Measurements from ENCODE around the gene MAP3K1. TPM values are rescaled to one million over a fixed set of nuclear protein-coding genes. Genes with fewer than 3 reads are reported as not detected.

MAP3K1 gene
- total and polyA plus RNA-seq, 12 donors, result 4.9 to 26.1 (median 15.5) TPM

DNA sequence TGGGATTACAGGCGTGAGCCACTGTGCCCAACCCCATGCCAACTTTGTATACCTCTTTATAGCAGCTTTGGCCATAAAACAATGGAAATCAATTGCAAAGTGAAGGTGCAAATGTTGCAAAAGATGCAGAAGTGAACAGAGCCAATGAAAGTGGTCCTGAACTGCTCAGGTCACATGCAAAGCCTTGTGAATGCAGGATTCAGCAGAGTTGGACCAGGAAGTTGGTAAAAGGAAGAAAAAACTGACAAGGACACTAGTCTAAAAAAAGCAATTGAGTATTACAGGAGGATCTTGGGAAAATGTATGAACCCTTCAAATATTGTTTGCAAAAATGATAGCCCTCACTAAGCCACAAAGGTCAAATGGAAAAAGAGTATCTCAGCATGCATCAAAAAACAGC lies 4.5 kb upstream of the MAP3K1 start:
- no peaks in the 10 kb centered on the region for H3K27me3 ChIP-seq
- no peaks in the 10 kb centered on the region for H3K36me3 ChIP-seq (replicated peaks in 1 of 2)
- 92 to 100% (median 97%) methylated on average over 1 of the region's 1 CpG for WGBS, 4 donors
- TF ChIP-seq POLR2A (IDR thresholded peaks at IDR 0.05), result no peak
- TF ChIP-seq, protein P1, sequence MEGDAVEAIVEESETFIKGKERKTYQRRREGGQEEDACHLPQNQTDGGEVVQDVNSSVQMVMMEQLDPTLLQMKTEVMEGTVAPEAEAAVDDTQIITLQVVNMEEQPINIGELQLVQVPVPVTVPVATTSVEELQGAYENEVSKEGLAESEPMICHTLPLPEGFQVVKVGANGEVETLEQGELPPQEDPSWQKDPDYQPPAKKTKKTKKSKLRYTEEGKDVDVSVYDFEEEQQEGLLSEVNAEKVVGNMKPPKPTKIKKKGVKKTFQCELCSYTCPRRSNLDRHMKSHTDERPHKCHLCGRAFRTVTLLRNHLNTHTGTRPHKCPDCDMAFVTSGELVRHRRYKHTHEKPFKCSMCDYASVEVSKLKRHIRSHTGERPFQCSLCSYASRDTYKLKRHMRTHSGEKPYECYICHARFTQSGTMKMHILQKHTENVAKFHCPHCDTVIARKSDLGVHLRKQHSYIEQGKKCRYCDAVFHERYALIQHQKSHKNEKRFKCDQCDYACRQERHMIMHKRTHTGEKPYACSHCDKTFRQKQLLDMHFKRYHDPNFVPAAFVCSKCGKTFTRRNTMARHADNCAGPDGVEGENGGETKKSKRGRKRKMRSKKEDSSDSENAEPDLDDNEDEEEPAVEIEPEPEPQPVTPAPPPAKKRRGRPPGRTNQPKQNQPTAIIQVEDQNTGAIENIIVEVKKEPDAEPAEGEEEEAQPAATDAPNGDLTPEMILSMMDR (IDR thresholded peaks at IDR 0.05), result no peak
- no peak overlapping the region for H3K27ac ChIP-seq
- no peak for DNase-seq
- H3K4me3 ChIP-seq, result no peak overlapping the region
- no peaks in the 10 kb centered on the region for H3K4me1 ChIP-seq (replicated peaks in 1 of 2)
- H3K9me3 ChIP-seq (replicated peaks in 1 of 3), result no peaks in the 10 kb centered on the region
- intact Hi-C loops (cut with DNase I), result no loop called here

DNA sequence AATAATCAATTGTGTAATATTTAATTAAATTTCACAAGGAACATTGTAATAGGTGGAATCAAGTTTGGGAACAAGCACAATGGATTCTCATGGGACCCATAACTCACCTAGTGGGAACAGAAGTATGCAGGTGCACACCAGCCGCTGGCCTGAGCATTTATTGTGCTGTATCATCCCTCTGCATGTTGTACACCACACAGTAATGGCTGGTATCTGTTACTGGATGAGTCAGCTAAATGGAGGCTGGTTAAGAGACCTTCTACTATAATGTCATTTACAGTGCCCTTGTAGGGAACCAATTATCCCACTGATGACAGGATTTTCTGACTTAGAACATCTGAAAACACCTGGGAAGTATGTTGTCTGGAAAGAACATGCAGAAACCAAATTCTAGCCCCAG lies 3.2 kb upstream of the MAP3K1 start:
- no peak for DNase-seq
- WGBS, 4 donors, result 67 to 85% (median 71%) methylated on average over 1 of the region's 1 CpG
- intact Hi-C loops (cut with DNase I), result no loop called here

DNA sequence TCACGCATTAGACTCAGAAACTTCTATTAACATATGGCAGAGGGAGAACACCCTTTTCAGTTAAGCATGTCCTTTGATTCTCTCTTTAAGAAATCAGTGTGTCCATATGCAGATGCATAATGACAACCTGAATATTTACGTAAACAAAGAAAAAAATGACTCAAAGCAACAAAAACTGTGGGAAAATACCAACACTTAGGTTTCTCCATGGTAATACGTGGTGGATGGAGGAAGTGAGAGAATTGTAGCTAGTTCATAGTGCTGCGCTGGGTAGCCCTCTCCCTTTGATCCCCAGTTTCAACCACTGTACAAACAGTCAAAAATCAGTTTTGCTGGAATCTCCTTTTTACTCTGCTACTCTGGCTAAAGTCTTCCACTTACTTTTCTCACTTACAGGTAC lies 2.0 kb upstream of the MAP3K1 start:
- 83 to 90% (median 86%) methylated on average over 4 of the region's 4 CpGs for WGBS, 4 donors
- Histone ChIP-seq H3K4me3 (no peak overlapping the region), H3K9me3 (replicated peaks in 1 of 3) (no peaks in the 10 kb centered on the region), H3K4me1 (replicated peaks in 1 of 2) (peaks cover 8 to 12% of the 10 kb centered on the region in 2 donors), H3K36me3 (replicated peaks in 1 of 2) (no peaks in the 10 kb centered on the region), H3K27ac (no peak overlapping the region), H3K27me3 (no peaks in the 10 kb centered on the region)
- DNase-seq, result no peak
- TF ChIP-seq, protein P1 (IDR thresholded peaks at IDR 0.05), result no peak
- no peak for TF ChIP-seq POLR2A (IDR thresholded peaks at IDR 0.05)
- intact Hi-C loops (cut with DNase I), result no loop called here

More for the DNA sequence above, 3.2 kb upstream of the MAP3K1 start:
- no peak overlapping the region for H3K4me3 ChIP-seq
- H3K36me3 ChIP-seq (replicated peaks in 1 of 2), result no peaks in the 10 kb centered on the region
- no peak overlapping the region for H3K27ac ChIP-seq
- no peaks in the 10 kb centered on the region for H3K9me3 ChIP-seq (replicated peaks in 1 of 3)
- no peaks in the 10 kb centered on the region for H3K27me3 ChIP-seq
- TF ChIP-seq, protein P1 (IDR thresholded peaks at IDR 0.05), result no peak
- TF ChIP-seq POLR2A (IDR thresholded peaks at IDR 0.05), result no peak
- H3K4me1 ChIP-seq (replicated peaks in 1 of 2), result no peaks in the 10 kb centered on the region

DNA sequence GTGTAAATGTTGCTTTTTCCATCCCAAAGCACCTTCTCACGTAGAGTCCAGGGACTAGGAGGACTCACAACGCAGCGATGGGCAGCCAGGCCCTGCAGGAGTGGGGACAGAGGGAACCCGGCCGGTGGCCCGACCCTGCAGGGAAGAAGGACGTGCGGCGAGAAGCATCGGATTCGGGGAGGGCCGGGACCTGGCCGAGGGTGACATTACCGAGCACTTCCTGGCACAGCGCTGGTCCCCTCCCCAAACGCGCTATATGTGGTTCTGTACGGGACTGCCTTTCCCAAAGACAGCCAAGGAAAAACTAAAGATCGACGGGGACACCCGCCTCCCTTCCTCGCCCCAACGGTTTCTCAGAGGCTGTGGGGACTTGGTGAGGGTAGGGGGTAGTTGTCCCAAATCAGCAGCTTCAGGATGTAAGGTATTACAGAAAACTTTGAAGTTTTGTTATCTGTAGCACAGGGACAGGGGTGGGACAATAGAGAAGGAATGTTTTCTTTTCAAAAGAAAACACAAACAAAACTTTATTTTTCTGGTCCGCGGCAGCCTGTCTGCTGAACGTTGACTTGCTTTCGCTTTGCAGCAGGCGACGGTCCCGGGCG lies 887 bp upstream of the MAP3K1 start:
- Histone ChIP-seq H3K27me3 (no peaks in the 10 kb centered on the region), H3K36me3 (replicated peaks in 1 of 2) (no peaks in the 10 kb centered on the region), H3K9me3 (replicated peaks in 1 of 3) (no peaks in the 10 kb centered on the region), H3K4me1 (replicated peaks in 1 of 2) (peaks cover 18 to 23% of the 10 kb centered on the region in 2 donors), H3K4me3 (peak overlapping the region; percentile 81 to 98 (median 93)), H3K27ac (peak overlapping the region; percentile 1 to 99 (median 94))
- intact Hi-C loops (cut with DNase I), result no loop called here
- peak; percentile 42 to 64 (median 47) for DNase-seq
- 1 to 2% (median 2%) methylated on average over 14 to 31 of the region's 31 CpGs for WGBS, 4 donors
- TF ChIP-seq, protein P1 (IDR thresholded peaks at IDR 0.05), result peak in 2 of 6 experiments; percentile 2 to 16
- no peak for TF ChIP-seq POLR2A (IDR thresholded peaks at IDR 0.05)

Data from adrenal gland (tissue), 12 donors.